Liver (tissue), 3 donors: ENCODE measurements around the gene PPP2R3A.

Experiments used
- CTCF ChIP-seq: fragments of 150-350 bp; IDR thresholded peaks from 2 replicates; pipeline ENCODE4 v1.5.1; 2017; ENCODE audit warnings: improper control_type of control experiment, low read depth, low read length; ENCODE audit not compliant: missing input control
- NR2F2 ChIP-seq: IDR thresholded peaks from 2 replicates; pipeline ENCODE4 v1.6.1; 2016; ENCODE audit warnings: antibody characterized with exemption
- donor health status: healthy.
- donor health status: healthy.

GRCh38 chr3:136055491-136055890, 90.0 kb downstream of the PPP2R3A start:
- TF ChIP-seq CTCF (no peak), NR2F2 (no peak)
